Putamen (tissue), 1 donor: ENCODE data around the gene PPP3R1.

Experiments
- DNase-seq: peaks from one replicate; pipeline ENCODE4 v3.0.0-alpha.2; 2016; ENCODE audit warnings: low spot score

Gene PPP3R1, protein sequence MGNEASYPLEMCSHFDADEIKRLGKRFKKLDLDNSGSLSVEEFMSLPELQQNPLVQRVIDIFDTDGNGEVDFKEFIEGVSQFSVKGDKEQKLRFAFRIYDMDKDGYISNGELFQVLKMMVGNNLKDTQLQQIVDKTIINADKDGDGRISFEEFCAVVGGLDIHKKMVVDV

DNA sequence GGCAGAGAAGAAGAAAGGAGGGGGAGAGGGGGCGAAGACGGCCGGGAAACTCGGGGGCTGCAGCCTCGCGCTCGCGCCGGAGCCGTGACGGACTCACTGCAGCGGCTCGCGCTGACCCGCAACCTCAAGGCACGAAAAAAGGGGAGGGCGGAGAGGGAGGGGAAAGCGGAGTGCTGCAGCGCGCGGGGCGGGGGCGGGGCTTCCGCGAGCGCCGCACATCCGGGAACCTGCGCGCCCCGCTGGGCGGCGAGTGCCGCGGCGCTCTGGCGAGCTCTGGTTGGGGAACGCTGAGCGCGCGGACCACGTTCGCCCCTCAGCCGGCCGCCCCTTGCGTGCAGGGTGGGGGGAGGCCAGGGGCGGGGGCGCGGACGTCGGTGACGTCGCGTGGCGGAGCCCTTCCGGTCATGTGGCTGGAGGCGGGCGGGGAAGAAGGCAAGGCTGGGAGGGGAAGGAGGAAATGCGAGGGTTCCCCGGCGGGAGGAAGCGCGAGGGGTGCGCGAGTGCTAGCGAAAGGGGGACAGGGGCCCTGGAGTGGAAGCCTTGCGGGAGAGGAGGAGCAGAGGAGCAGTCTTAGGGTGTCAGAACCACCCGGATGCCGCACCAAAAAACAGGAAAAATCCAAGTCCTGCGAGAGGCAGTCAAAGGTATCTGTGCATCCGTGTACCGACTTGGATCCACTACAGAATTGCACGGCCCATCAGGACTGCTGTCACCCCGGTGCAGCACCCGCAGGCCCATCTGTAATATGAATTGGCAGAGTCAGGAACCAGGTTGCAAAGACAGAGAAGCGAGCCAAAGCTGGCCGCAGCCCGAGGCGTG lies at the start of gene PPP3R1:
TSS of gene PPP3R1 (minus strand) at position 133 of the 819 bp plus-strand sequence. CDS start 405 bp downstream, outside the sequence.
- peak; percentile 98 for DNase-seq

GRCh38 chr2:68295516-68295915 lies 43.2 kb upstream of the PPP3R1 start:
- no peak for DNase-seq

GRCh38 chr2:68294913-68295312 lies 42.6 kb upstream of the PPP3R1 start:
- no peak for DNase-seq

DNA sequence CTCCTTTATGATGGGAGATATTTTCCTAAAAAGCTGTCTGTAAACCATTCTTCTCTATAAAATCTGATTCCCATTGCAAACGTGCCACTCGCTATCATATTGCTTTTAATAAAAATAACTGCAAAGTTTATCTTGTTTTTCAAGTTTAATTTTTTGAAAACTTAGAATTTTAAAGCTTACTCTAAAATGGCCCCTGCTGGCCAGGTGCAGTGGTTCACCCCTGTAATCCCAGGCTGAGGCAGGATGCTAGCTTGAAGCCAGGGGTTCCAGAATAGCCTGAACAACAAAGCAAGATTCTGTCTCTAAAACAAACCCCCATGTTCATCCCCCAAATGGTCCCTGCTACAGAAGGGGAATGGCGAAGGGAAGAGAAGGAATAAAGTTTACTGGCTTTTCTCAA lies 41.9 kb upstream of the PPP3R1 start:
- DNase-seq: no peak

DNA sequence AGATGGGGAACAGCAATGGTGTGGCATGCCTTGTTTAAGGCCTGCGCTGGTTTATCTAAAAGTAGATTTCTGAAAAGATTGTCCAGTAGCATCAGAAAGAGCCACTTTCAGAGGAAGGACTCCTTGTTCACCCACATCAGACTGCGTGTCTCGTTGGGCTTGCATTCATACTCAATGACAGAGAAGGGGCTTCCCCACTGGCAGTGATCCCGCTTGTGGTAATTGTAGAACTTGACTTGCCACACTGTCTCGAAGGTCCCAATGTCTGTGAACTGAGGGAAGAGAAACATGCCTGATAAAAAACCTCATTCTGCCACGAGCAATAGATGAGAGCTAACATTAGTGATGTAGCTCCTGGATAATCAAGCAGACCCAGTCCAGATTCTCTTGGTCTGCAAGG lies 41.4 kb upstream of the PPP3R1 start:
- no peak for DNase-seq

GRCh38 chr2:68293024-68293423 lies 40.7 kb upstream of the PPP3R1 start:
- no peak for DNase-seq

- DNase-seq: no peak
These were observed 39.9 kb upstream of the PPP3R1 start for GRCh38 chr2:68292108-68292710.

DNA sequence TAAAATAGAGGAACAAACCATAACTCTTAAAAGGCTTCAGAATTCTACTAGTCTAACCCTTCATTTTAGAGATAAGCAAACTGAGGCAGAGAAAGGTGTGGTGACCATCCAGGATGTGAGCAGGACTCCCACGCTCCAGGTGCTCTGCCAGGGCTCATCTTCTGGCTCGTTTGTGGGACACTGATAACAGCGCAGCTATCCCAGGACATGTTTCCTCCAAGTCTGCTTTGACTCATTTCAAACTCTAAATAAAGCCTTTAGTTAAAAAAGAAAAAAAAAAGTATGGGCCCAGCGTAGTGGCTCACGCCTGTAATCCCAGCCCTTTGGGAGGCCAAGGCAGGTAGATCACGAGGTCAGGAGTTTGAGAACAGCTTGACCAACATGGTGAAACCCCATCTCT lies 39.0 kb upstream of the PPP3R1 start:
- DNase-seq: no peak

GRCh38 chr2:68290901-68291300 lies 38.6 kb upstream of the PPP3R1 start:
- DNase-seq: no peak

DNA sequence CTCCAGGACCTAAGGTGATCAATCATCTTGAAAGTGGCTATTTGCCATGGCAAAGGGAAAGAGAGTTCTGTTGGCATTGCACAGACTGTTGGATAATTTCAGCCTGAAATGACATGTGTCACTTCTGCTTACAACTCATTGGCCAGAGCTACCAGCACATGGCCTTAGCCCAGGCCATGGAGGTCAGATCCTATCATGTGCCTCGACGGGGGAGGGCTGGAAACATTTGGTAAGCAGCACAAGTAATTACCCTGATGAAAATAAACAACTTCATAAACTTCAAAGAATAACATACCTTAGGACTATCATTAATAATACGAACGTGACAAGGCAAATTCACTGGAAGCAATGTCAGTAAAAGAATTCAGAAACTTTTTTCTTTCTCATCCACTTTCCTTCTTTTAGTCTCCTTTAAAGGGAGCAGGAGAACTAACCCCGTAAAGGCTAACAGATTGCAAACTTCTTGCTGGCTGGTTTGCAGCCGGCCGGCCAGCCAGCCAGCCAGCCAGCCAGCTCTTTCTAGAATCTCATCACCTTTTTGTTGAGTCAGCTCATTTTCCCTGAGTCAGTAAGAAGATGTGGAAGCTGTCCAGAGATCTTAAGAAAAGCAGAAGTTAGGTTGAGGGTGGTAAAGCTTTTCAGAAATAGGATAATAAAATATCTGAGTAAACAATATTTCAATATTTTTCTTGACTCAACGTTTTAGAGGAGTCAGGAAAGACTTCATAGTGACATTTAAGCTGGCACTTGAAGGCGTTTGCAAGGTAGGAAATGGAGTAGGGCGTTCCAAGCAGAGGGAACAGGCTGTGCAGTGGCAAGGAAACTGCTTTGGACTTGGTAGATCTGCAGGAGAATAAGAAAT lies 35.5 kb upstream of the PPP3R1 start:
- DNase-seq: peak; percentile 60

GRCh38 chr2:68284896-68285295 lies 32.6 kb upstream of the PPP3R1 start:
- DNase-seq: peak; percentile 82

DNA sequence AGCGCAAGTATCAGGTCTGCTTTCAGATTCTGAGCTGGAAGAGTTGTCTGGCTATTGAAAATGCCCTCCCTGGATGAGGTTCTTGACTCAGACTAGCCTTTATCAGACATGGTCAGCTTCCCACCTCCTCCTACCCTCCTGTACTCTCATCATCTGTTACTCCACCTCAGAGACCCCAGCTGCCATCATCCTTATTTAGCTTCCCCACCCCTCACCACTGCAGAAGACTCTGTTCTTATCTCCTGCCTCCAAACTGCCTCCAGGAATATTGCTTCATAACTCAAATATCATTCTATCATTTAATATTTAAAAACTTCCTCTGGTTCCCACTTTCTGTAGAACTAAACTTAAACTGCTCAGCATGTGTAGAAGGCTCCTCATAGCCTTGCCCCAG lies 31.1 kb upstream of the PPP3R1 start:
- no peak for DNase-seq

GRCh38 chr2:68282811-68283418 lies 30.6 kb upstream of the PPP3R1 start:
- no peak for DNase-seq

DNA sequence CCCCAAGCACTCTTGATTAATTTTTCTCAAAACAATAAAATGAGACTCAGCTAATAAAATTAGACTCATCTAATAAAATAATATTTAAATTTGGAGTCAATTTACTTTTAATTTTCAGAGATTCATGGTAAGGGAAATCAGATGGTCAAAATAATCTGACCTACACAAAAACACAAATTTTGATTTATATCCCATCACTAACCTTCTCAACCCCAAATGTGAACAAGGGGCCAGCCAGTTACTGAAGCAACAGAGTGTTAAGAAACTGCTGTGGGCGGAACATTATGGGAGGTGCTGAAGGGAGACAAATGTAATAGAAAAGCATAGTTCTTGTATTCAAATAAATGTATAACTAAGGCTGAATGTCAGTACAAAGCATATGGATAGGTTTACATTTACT lies 28.5 kb upstream of the PPP3R1 start:
- no peak for DNase-seq

DNA sequence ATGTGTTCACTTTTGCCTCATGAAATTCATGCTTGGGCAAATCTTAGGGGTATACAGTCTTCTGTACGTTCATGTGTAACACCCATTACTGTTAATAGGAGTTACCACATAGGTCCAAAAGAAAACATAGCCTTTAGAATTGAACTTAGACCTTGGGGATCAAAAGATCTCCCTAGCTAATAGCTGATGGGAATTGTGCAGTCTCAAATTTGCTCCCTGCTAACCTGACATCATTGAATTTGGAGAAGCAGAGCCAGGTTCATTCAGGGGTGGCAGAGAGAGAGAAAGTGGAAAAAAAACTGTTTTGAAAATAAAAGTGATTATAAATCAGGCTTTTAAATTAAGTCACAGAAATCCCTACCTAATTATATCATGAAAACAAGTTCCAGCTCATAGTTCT lies 28.0 kb upstream of the PPP3R1 start:
- no peak for DNase-seq

DNA sequence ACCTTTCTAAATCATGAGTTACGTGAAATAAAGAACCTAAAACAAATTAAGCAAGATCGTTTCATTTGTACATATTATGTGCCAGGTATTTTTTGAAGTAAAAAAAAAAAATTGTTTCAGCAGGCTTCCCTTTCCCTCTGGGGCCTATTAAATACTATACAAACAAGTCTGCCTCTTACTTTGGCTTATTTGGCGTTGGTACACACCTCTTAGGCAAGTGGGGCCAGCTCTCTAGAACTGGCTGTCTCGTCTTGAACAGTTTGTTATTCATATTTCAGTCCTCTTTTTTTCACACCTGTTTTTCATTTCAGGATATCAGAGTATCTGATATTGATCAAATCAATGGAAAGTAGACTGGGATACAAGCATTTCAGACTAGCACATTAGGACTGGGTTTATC lies 27.4 kb upstream of the PPP3R1 start:
- DNase-seq: no peak

- no peak for DNase-seq
These were observed 25.8 kb upstream of the PPP3R1 start for GRCh38 chr2:68278169-68278568.

DNA sequence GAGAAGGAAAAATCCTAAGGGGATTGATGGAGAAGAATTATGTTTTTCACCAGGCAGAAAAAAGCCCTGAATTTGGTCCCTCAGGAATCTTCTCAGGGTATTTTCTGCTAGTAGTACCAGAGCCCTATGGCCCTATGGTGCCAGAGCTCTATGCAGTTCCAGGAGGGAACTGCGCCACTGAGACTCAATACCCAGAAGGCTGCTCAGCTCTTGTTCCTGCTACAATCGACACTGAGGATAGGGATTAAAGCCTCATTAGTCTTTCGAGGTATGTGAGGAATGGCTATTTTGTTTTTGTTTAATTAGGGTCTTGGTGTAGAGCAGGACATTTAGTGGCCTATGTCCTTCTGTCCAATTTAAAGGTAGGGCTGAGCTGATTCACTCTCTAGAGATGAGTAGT lies 21.7 kb upstream of the PPP3R1 start:
- no peak for DNase-seq

GRCh38 chr2:68272246-68272994 lies 20.1 kb upstream of the PPP3R1 start:
- peak; percentile 80 for DNase-seq

GRCh38 chr2:68266655-68267054 lies 14.3 kb upstream of the PPP3R1 start:
- DNase-seq: no peak

- DNase-seq: no peak
These were observed 11.3 kb upstream of the PPP3R1 start for GRCh38 chr2:68263632-68264031.
